PC-3 (cell line): ENCODE data around the gene ZSCAN29.

ENCODE experiments used
- EZH2 ChIP-seq: fragments of 300-600 bp; sonication (generic); IDR thresholded peaks from one replicate; pipeline ENCODE4 v1.6.1; 2017; ENCODE audit warnings: antibody characterized with exemption, mild to moderate bottlenecking, low read length; ENCODE audit not compliant: unreplicated experiment
- TF ChIP-seq, protein P1 (sequence below): fragments of 300-600 bp; sonication (generic); conservative IDR thresholded peaks from 2 replicates; pipeline ENCODE4 v1.5.1; 2017; ENCODE audit warnings: antibody characterized with exemption, low read depth, mild to moderate bottlenecking, low read length

- TF ChIP-seq, protein P1, sequence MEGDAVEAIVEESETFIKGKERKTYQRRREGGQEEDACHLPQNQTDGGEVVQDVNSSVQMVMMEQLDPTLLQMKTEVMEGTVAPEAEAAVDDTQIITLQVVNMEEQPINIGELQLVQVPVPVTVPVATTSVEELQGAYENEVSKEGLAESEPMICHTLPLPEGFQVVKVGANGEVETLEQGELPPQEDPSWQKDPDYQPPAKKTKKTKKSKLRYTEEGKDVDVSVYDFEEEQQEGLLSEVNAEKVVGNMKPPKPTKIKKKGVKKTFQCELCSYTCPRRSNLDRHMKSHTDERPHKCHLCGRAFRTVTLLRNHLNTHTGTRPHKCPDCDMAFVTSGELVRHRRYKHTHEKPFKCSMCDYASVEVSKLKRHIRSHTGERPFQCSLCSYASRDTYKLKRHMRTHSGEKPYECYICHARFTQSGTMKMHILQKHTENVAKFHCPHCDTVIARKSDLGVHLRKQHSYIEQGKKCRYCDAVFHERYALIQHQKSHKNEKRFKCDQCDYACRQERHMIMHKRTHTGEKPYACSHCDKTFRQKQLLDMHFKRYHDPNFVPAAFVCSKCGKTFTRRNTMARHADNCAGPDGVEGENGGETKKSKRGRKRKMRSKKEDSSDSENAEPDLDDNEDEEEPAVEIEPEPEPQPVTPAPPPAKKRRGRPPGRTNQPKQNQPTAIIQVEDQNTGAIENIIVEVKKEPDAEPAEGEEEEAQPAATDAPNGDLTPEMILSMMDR, result no peak
- TF ChIP-seq EZH2, result no peak
Observed at GRCh38 chr15:43360821-43361220, 10.0 kb downstream of the ZSCAN29 start.
